Loucy (cell line): ENCODE results near the gene SLC9A1.

Experiments used
- EZH2phosphoT487 ChIP-seq: fragments of 200-600 bp; IDR thresholded peaks from 2 replicates; pipeline ENCODE4 v1.6.1; 2018; ENCODE audit warnings: antibody characterized with exemption, mild to moderate bottlenecking, moderate library complexity, borderline replicate concordance
- TF ChIP-seq, protein P1 (sequence below): fragments of 200-600 bp; sonication (generic); conservative IDR thresholded peaks from 2 replicates; pipeline ENCODE4 v1.5.1; 2014; ENCODE audit warnings: mild to moderate bottlenecking, antibody characterized with exemption, low read length

DNA sequence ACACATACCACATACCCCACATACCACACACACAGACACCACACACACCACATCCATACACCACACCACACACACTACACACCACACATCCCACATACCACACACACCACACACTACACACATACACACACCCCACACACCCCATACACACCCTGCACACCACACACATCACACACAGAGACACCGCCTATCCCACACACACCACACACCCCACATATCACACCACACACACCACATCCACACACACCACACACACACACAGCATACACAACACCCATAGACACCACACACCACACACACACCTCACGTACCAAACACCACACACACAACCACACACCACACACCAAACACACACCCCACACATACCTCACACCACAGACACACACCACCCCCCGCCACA is 68.3 kb downstream of the SLC9A1 start:
- TF ChIP-seq, protein P1, sequence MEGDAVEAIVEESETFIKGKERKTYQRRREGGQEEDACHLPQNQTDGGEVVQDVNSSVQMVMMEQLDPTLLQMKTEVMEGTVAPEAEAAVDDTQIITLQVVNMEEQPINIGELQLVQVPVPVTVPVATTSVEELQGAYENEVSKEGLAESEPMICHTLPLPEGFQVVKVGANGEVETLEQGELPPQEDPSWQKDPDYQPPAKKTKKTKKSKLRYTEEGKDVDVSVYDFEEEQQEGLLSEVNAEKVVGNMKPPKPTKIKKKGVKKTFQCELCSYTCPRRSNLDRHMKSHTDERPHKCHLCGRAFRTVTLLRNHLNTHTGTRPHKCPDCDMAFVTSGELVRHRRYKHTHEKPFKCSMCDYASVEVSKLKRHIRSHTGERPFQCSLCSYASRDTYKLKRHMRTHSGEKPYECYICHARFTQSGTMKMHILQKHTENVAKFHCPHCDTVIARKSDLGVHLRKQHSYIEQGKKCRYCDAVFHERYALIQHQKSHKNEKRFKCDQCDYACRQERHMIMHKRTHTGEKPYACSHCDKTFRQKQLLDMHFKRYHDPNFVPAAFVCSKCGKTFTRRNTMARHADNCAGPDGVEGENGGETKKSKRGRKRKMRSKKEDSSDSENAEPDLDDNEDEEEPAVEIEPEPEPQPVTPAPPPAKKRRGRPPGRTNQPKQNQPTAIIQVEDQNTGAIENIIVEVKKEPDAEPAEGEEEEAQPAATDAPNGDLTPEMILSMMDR = no peak
- no peak for TF ChIP-seq EZH2phosphoT487
